H1 (cell line): ENCODE data around the gene NAA11. TPM values are rescaled to one million over a fixed set of nuclear protein-coding genes. Genes with fewer than 3 reads are reported as not detected.

Source experiments
- CTCF ChIA-PET: fragments of 300-600 bp; sonication (Branson Sonifier 250); formaldehyde crosslinking; loops from one replicate; lab custom pipeline; 2021; ENCODE audit not compliant: partially characterized antibody; lab: Charles Lee
- POLR2A ChIA-PET: fragments of 300-600 bp; sonication (Branson Sonifier 250); formaldehyde crosslinking; loops from one replicate; lab custom pipeline; 2021; ENCODE audit warnings: inconsistent platforms; ENCODE audit not compliant: partially characterized antibody; lab: Charles Lee
- DNase-seq, 2 experiments: peaks; one replicate each; pipeline versions ENCODE4 v3.0.0 to v3.0.0-alpha.2; 2010 to 2022; ENCODE audit warnings: low spot score in 2 of 2, low read depth in 1 of 2, mixed read lengths in 1 of 2
- FAIRE-seq: peaks from 2 replicates; lab custom pipeline; 2011; peaks lifted over from hg19 to GRCh38; lab: Jason Lieb, UNC
- H2AFZ ChIP-seq: 2 replicates; pipeline ENCODE4 v1.8.1; 2012; ENCODE audit warnings: low read length, inconsistent platforms
- H2AK5ac ChIP-seq: 2 replicates; pipeline ENCODE4 v1.6.1; 2013; ENCODE audit warnings: low read depth, low read length
- H2BK120ac ChIP-seq: replicated peaks from 2 replicates; pipeline ENCODE3; 2013; ENCODE audit warnings: low read depth, low read length, inconsistent platforms
- H2BK12ac ChIP-seq: 2 replicates; pipeline ENCODE4 v1.6.1; 2013; ENCODE audit warnings: low read depth, low read length
- H2BK15ac ChIP-seq: 2 replicates; pipeline ENCODE4 v1.6.1; 2013; ENCODE audit warnings: low read length
- H2BK20ac ChIP-seq: 2 replicates; pipeline ENCODE4 v1.6.1; 2013; ENCODE audit warnings: low read length
- H2BK5ac ChIP-seq: 2 replicates; pipeline ENCODE4 v1.6.1; 2013; ENCODE audit warnings: low read depth, low read length
- H3K14ac ChIP-seq: 2 replicates; pipeline ENCODE4 v1.6.1; 2013; ENCODE audit warnings: inconsistent platforms; ENCODE audit not compliant: insufficient read length
- H3K18ac ChIP-seq: 2 replicates; pipeline ENCODE4 v1.6.1; 2013; ENCODE audit warnings: low read length; ENCODE audit errors: extremely low read depth
- H3K23ac ChIP-seq: 2 replicates; pipeline ENCODE4 v1.6.1; 2013; ENCODE audit warnings: inconsistent platforms; ENCODE audit not compliant: insufficient read length
- H3K23me2 ChIP-seq: 2 replicates; pipeline ENCODE4 v1.6.1; 2013; ENCODE audit warnings: low read depth, low read length
- H3K27ac ChIP-seq: 2 replicates; pipeline ENCODE4 v1.6.1; 2011; ENCODE audit warnings: low read depth, low read length, inconsistent platforms
- H3K27me3 ChIP-seq, 4 experiments: replicated peaks in 1 of 4; 1 replicate in 1 of 4; 2 replicates in 3 of 4; pipeline versions ENCODE4 v1.6.1 to v1.8.1; 2011 to 2013; ENCODE audit warnings: low read length in 3 of 4, mild to moderate bottlenecking in 3 of 4, inconsistent platforms in 2 of 4, mixed read lengths in 2 of 4, moderate library complexity in 1 of 4; ENCODE audit not compliant: control insufficient read depth in 3 of 4, insufficient read depth in 3 of 4; ENCODE audit errors: extremely low read depth in 1 of 4
- H3K36me3 ChIP-seq, 4 experiments: 2 replicates each; pipeline versions ENCODE4 v1.6.1 to v1.8.1; 2011 to 2013; ENCODE audit warnings: mild to moderate bottlenecking in 4 of 4, low read length in 3 of 4, moderate library complexity in 2 of 4, control low read depth in 1 of 4, inconsistent platforms in 1 of 4; ENCODE audit not compliant: insufficient read depth in 4 of 4, control insufficient read depth in 2 of 4
- H3K4ac ChIP-seq: replicated peaks from 2 replicates; pipeline ENCODE3; 2013; ENCODE audit warnings: low read length, low read depth, mixed read lengths, inconsistent platforms; ENCODE audit not compliant: insufficient read length
- H3K4me1 ChIP-seq, 4 experiments: replicated peaks in 1 of 4; 1 replicate in 1 of 4; 2 replicates in 3 of 4; pipeline versions ENCODE4 v1.6.1 to v1.8.1; 2011 to 2013; ENCODE audit warnings: low read length in 3 of 4, inconsistent platforms in 2 of 4, mixed read lengths in 1 of 4; ENCODE audit not compliant: insufficient read depth in 4 of 4, control insufficient read depth in 3 of 4
- H3K4me2 ChIP-seq, 2 experiments: 2 replicates each; pipeline versions ENCODE4 v1.6.1 to v1.8.1; 2011 to 2013; ENCODE audit warnings: low read depth in 2 of 2, low read length in 2 of 2, control low read depth in 1 of 2, inconsistent platforms in 1 of 2, mild to moderate bottlenecking in 1 of 2; ENCODE audit not compliant: insufficient read depth in 1 of 2
- H3K4me3 ChIP-seq, 4 experiments: fragments of 200-600, 300-600 bp in 1 of 4; sonication (generic), shearing (Covaris generic), sonication (Bioruptor Twin) in 1 of 4; 2 replicates each; pipeline versions ENCODE4 v1.5.1 to v1.8.1; 2011 to 2016; ENCODE audit warnings: low read length in 4 of 4, low read depth in 3 of 4, control low read depth in 2 of 4, inconsistent platforms in 2 of 4, mild to moderate bottlenecking in 2 of 4, mixed read lengths in 1 of 4, moderate library complexity in 1 of 4; ENCODE audit not compliant: insufficient read depth in 2 of 4; ENCODE audit errors: extremely low read depth in 1 of 4
- H3K56ac ChIP-seq: replicated peaks from 2 replicates; pipeline ENCODE3; 2013; ENCODE audit warnings: low read depth, mild to moderate bottlenecking, mixed read lengths, low read length, inconsistent platforms; ENCODE audit not compliant: insufficient read length
- H3K79me1 ChIP-seq: 2 replicates; pipeline ENCODE4 v1.6.1; 2013; ENCODE audit warnings: low read depth, low read length, control low read depth
- H3K79me2 ChIP-seq, 2 experiments: 2 replicates each; pipeline versions ENCODE4 v1.6.1 to v1.8.1; 2012 to 2013; ENCODE audit warnings: low read length in 2 of 2, mild to moderate bottlenecking in 2 of 2, inconsistent platforms in 1 of 2; ENCODE audit not compliant: insufficient read depth in 2 of 2, control insufficient read depth in 1 of 2
- H3K9ac ChIP-seq, 4 experiments: replicated peaks in 1 of 4; 1 replicate in 1 of 4; 2 replicates in 3 of 4; pipeline versions ENCODE4 v1.6.1 to v1.8.1; 2011 to 2013; ENCODE audit warnings: low read depth in 3 of 4, low read length in 3 of 4, control low read depth in 2 of 4, mild to moderate bottlenecking in 2 of 4, moderate library complexity in 2 of 4, inconsistent platforms in 1 of 4; ENCODE audit errors: extremely low read depth in 1 of 4
- H3K9me3 ChIP-seq, 2 experiments: 2 replicates each; pipeline versions ENCODE4 v1.6.1 to v1.8.1; 2012 to 2013; ENCODE audit warnings: mild to moderate bottlenecking in 2 of 2, moderate library complexity in 2 of 2, control low read depth in 1 of 2, inconsistent platforms in 1 of 2, low read depth in 1 of 2, low read length in 1 of 2, mixed read lengths in 1 of 2; ENCODE audit not compliant: insufficient read depth in 2 of 2
- H4K20me1 ChIP-seq, 2 experiments: replicated peaks in 1 of 2; 2 replicates each; pipeline versions ENCODE3 to v1.8.1; 2011 to 2013; ENCODE audit warnings: inconsistent platforms in 2 of 2, low read length in 2 of 2, mild to moderate bottlenecking in 1 of 2; ENCODE audit not compliant: insufficient read depth in 2 of 2, control insufficient read depth in 1 of 2
- H4K5ac ChIP-seq: 2 replicates; pipeline ENCODE4 v1.6.1; 2013; ENCODE audit warnings: low read length, low read depth, mixed read lengths, inconsistent platforms; ENCODE audit not compliant: insufficient read length
- H4K8ac ChIP-seq: 2 replicates; pipeline ENCODE4 v1.8.0; 2013; ENCODE audit warnings: mild to moderate bottlenecking, moderate library complexity, low read length, inconsistent platforms; ENCODE audit not compliant: insufficient read depth; ENCODE audit errors: extremely low read depth
- H4K91ac ChIP-seq: replicated peaks from 2 replicates; pipeline ENCODE3; 2013; ENCODE audit warnings: low read length, mixed read lengths, inconsistent platforms; ENCODE audit not compliant: insufficient read length
- BACH1 ChIP-seq: IDR thresholded peaks from 2 replicates; pipeline ENCODE4 v1.6.1; 2012; ENCODE audit warnings: low read length, improper control_type of control experiment
- CBX5 ChIP-seq: fragments of 300-800, 300-1000 bp; sonication (generic); IDR thresholded peaks from 2 replicates; pipeline ENCODE4 v1.7.1; 2016; ENCODE audit warnings: antibody characterized with exemption, low read length, low read depth
- CEBPB ChIP-seq: IDR thresholded peaks from 2 replicates; pipeline ENCODE4 v1.6.1; 2012; ENCODE audit warnings: low read depth, low read length
- E2F6 ChIP-seq: IDR thresholded peaks from 2 replicates; pipeline ENCODE4 v1.6.1; 2012; ENCODE audit warnings: inconsistent platforms
- EP300 ChIP-seq, 2 experiments: IDR thresholded peaks; 1 replicate in 1 of 2; 2 replicates in 1 of 2; pipeline ENCODE4 v1.6.1; 2011 to 2012; ENCODE audit warnings: low read depth in 2 of 2, low read length in 2 of 2, mild to moderate bottlenecking in 2 of 2, borderline replicate concordance in 1 of 2, inconsistent platforms in 1 of 2, moderate library complexity in 1 of 2
- GTF2F1 ChIP-seq: IDR thresholded peaks from 2 replicates; pipeline ENCODE4 v1.6.1; 2012; ENCODE audit warnings: low read depth, low read length, improper control_type of control experiment, borderline replicate concordance
- KDM1A ChIP-seq: fragments of 200-600, 300-600 bp; sonication (generic); IDR thresholded peaks from 2 replicates; pipeline ENCODE4 v1.7.1; 2016; ENCODE audit warnings: mild to moderate bottlenecking, low read length, borderline replicate concordance
- NRF1 ChIP-seq: IDR thresholded peaks from 2 replicates; pipeline ENCODE4 v1.6.1; 2011; ENCODE audit warnings: mild to moderate bottlenecking, low read depth, low read length, improper control_type of control experiment
- POLR2A ChIP-seq, 2 experiments: IDR thresholded peaks; 1 replicate in 1 of 2; 2 replicates in 1 of 2; pipeline ENCODE4 v1.6.1; 2011; ENCODE audit warnings: low read depth in 2 of 2, low read length in 2 of 2, mild to moderate bottlenecking in 2 of 2; ENCODE audit errors: control extremely low read depth in 1 of 2
- POU5F1 ChIP-seq: IDR thresholded peaks from 2 replicates; pipeline ENCODE4 v1.6.1; 2011; ENCODE audit warnings: low read depth, mild to moderate bottlenecking, low read length, moderate library complexity
- RAD21 ChIP-seq, 2 experiments: IDR thresholded peaks in 1 of 2; conservative IDR thresholded peaks in 1 of 2; 2 replicates each; pipeline ENCODE4 v1.6.1; 2011; ENCODE audit warnings: low read depth in 2 of 2, low read length in 2 of 2, improper control_type of control experiment in 1 of 2, inconsistent platforms in 1 of 2, mild to moderate bottlenecking in 1 of 2, moderate library complexity in 1 of 2
- SIX5 ChIP-seq: IDR thresholded peaks from 2 replicates; pipeline ENCODE4 v1.6.1; 2011; ENCODE audit warnings: mild to moderate bottlenecking, low read depth, low read length
- SP2 ChIP-seq: IDR thresholded peaks from 2 replicates; pipeline ENCODE4 v1.6.1; 2012; ENCODE audit warnings: mild to moderate bottlenecking, low read length, inconsistent platforms
- YY1 ChIP-seq: IDR thresholded peaks from 2 replicates; pipeline ENCODE4 v1.6.1; 2011; ENCODE audit warnings: low read depth, mild to moderate bottlenecking, low read length
- WGBS, 2 experiments: shearing (Covaris generic) in 1 of 2; methylation state at CpG; one replicate each; pipeline versions ENCODE4 v1.1.6 to v1.1.7; 2013 to 2015; ENCODE audit warnings: low lambda C conversion rate in 2 of 2, mixed read lengths in 2 of 2, inconsistent platforms in 1 of 2, low coverage in 1 of 2, missing lambda C conversion rate in 1 of 2; ENCODE audit not compliant: insufficient replicate concordance in 2 of 2, insufficient coverage in 1 of 2, insufficient read length in 1 of 2; ENCODE audit errors: extremely low coverage in 1 of 2, missing lambda C conversion rate in 1 of 2; 5-methylcytosine and 5-hydroxymethylcytosine counted together
- polyA plus RNA-seq, 7 experiments: library from polyadenylated mRNA; depleted of rRNA in 3 of 7; stranded (reverse) in 5 of 7; unstranded in 2 of 7; fragments of >200 nt in 5 of 7; fragments of 200-250 nt in 2 of 7; gene quantifications; 1 replicate in 5 of 7; 2 replicates in 1 of 7; 4 replicates in 1 of 7; pipeline versions ENCODE4 v1.2.1 to v1.2.3, GENCODE V29; 2011 to 2013; ENCODE audit warnings: missing spikeins in 2 of 7, mixed read lengths in 2 of 7
- total RNA-seq: library from RNA; stranded (reverse); fragmentation: NEBNext Ultra II Directional; extraction: Animal tissue kit (Norgen Biotek cat#: 25700); gene quantifications from 2 replicates; pipeline ENCODE4 v1.2.1, GENCODE V29; 2021

The NAA11 gene
- total and polyA plus RNA-seq, 2 of the 8 experiments (the other 6 are each of a cell fraction or from before 2014, with no cell fraction given), result not detected

- Histone ChIP-seq H2BK20ac (no peak overlapping the region), H2AFZ (peak overlapping the region; percentile 64; the same call in 1 of the 2 replicates), H3K14ac (no peak overlapping the region), H2BK120ac (no peak overlapping the region), H3K27ac (no peak overlapping the region), H3K23me2 (no peaks in the 10 kb centered on the region), H3K4me3 (no peak overlapping the region), H4K91ac (no peak overlapping the region), H2AK5ac (no peak overlapping the region), H2BK12ac (no peak overlapping the region), H3K18ac (no peak overlapping the region), H2BK5ac (no peak overlapping the region), H4K8ac (no peak overlapping the region), H4K20me1 (no peaks in the 10 kb centered on the region), H2BK15ac (no peak overlapping the region), H3K4me1 (no peaks in the 10 kb centered on the region), H3K27me3 (peaks cover 0 to 1% (median 0%) of the 10 kb centered on the region in 4 experiments; a peak in 1 of 7 replicates), H3K36me3 (no peaks in the 10 kb centered on the region), H3K23ac (no peak overlapping the region), H3K4me2 (no peak overlapping the region), H3K56ac (no peak overlapping the region), H3K9me3 (no peaks in the 10 kb centered on the region), H3K4ac (no peak overlapping the region), H4K5ac (no peak overlapping the region), H3K9ac (no peak overlapping the region), H3K79me2 (no peaks in the 10 kb centered on the region), H3K79me1 (no peaks in the 10 kb centered on the region)
- ChIA-PET CTCF (interaction anchor here (0.6 to 1.1 kb wide), 3 partner anchors 11 to 346 kb away, joined by 3 read pairs; no protein-coding TSS in a partner anchor), POLR2A (interaction anchor here (0.6 kb wide), 1 partner anchor 215 kb away, joined by 5 read pairs; no protein-coding TSS in a partner anchor)
- no peak for DNase-seq
- 85% methylated on average over 5 of the region's 6 CpGs; no CpG with 5 or more reads in 1 of the 2 experiments for WGBS, 2 experiments
- FAIRE-seq, result no peak
- TF ChIP-seq SIX5 (no peak), BACH1 (no peak), SP2 (no peak), GTF2F1 (no peak), CBX5 (no peak), POLR2A (IDR thresholded peaks at IDR 0.05; ENCODE audit: control extremely low read depth in 1 of 2, low read depth in 2 of 2, low read length in 2 of 2) (no peak), RAD21 (IDR thresholded peaks at IDR 0.05 in 1 of 2, conservative IDR thresholded peaks at IDR 0.05 in 1 of 2; ENCODE audit: low read depth in 2 of 2, low read length in 2 of 2) (peak; percentile 18 to 33; a peak in 2 of 4 replicates), CEBPB (0 out of 2 replicates have a peak, but pooled peaks have one; percentile 22), KDM1A (no peak), YY1 (no peak), EP300 (IDR thresholded peaks at IDR 0.05; ENCODE audit: borderline replicate concordance in 1 of 2, low read depth in 2 of 2, low read length in 2 of 2) (no peak), NRF1 (no peak), POU5F1 (no peak), E2F6 (no peak)
Observed at GRCh38 chr4:79298027-79298426, 27.8 kb downstream of the NAA11 start.
